GM12892 (cell line): ENCODE measurements around the gene FHAD1.

ENCODE experiments used
- POLR2A ChIP-seq: IDR thresholded peaks from 2 replicates; pipeline ENCODE4 v1.6.1; 2011; ENCODE audit warnings: low read depth, low read length, control low read depth
- TAF1 ChIP-seq: IDR thresholded peaks from 2 replicates; pipeline ENCODE4 v1.6.1; 2011; ENCODE audit warnings: low read depth, mild to moderate bottlenecking, control low read depth, low read length, borderline replicate concordance

GRCh38 chr1:15370268-15370667 is 123.2 kb downstream of the FHAD1 start:
- TF ChIP-seq POLR2A (no peak), TAF1 (no peak)
